Pancreas (tissue), 10 donors: ENCODE measurements around the gene TACC3. TPM values are rescaled to one million over a fixed set of nuclear protein-coding genes. Genes with fewer than 3 reads are reported as not detected.
"Not testable (repeated sequence)": the region's sequence is repeated elsewhere in the genome, so short reads cannot be mapped to it uniquely, and the experiment has no call there.

Experiments used
- ATAC-seq, 4 donors: fragments of 200-7000 bp; cut with Tn5 transposase; one replicate each; pipeline versions ENCODE4 v1.8.0 to v1.9.1; 2020; ENCODE audit warnings: mild to moderate bottlenecking in 4 of 4, moderate library complexity in 4 of 4
- DNase-seq, 6 donors: peaks; one replicate each; pipeline ENCODE4 v3.0.0-alpha.2; 2020
- FAIRE-seq: peaks from 2 replicates; lab custom pipeline; 2012; peaks lifted over from hg19 to GRCh38; lab: Jason Lieb, UNC
- H3K27ac ChIP-seq, 4 donors: fragments of 200-600 bp; sonication (generic); 1 replicate in 3 of 4; 2 replicates in 1 of 4; pipeline versions ENCODE4 v1.5.0 to v1.8.0; 2020
- H3K27me3 ChIP-seq, 4 donors: fragments of 200-600 bp; one replicate each; pipeline ENCODE4 v1.8.0; 2021
- H3K36me3 ChIP-seq, 3 donors: fragments of 200-600 bp; sonication (generic) in 1 of 3; one replicate each; pipeline versions ENCODE4 v1.5.0 to v1.8.0; 2020 to 2021
- H3K4me1 ChIP-seq, 3 donors: fragments of 200-600 bp; one replicate each; pipeline ENCODE4 v1.8.0; 2021
- H3K4me3 ChIP-seq, 4 donors: fragments of 200-600 bp; sonication (generic) in 2 of 4; one replicate each; pipeline versions ENCODE4 v1.5.0 to v1.8.0; 2020 to 2021
- H3K9me3 ChIP-seq, 4 donors: fragments of 200-600 bp; one replicate each; pipeline ENCODE4 v1.8.0; 2021
- CTCF ChIP-seq, 4 donors: fragments of 200-600 bp; sonication (generic) in 3 of 4; IDR thresholded peaks; one replicate each; pipeline versions ENCODE4 v1.5.0 to v1.8.0; 2021; ENCODE audit warnings: antibody characterized with exemption in 4 of 4
- WGBS, 2 donors: extraction: QIAGEN DNeasy Blood & Tissue Kit; methylation state at CpG; one replicate each; pipeline ENCODE4 v1.1.7; 2013; 5-methylcytosine and 5-hydroxymethylcytosine counted together
- intact Hi-C, 3 donors: fragments of 100-400 bp; cut with DNase I; formaldehyde crosslinking; loops; one replicate each; pipeline versions ENCODE4 v1.11.1 to v1.14.2; 2022
- polyA plus RNA-seq, 2 donors: library from polyadenylated mRNA; stranded (reverse); fragments of 200-250 nt; gene quantifications; one replicate each; pipeline ENCODE4 v1.2.3, GENCODE V29; 2013
- total RNA-seq, 6 donors: library from RNA; stranded (reverse); fragmentation: NEBNext Ultra II Directional in 4 of 6; extraction: Animal tissue kit (Norgen Biotek cat#: 25700) in 4 of 6; gene quantifications; one replicate each; pipeline versions ENCODE4 v1.2.1 to v1.2.4, GENCODE V29; 2021 to 2023
- donor health status: healthy with polysubstance abuse.
- donor health status: DM: no; HTN: no; CAD: no; lungs with moderate emphysema.
- donor health status: DM: no; HTN: no; CAD: no.
- donor health status: control.
- donor health status: control.
- donor health status: Bipolar disorder and iron deficiency.
- donor health status: DM: yes; HTN: yes; CAD: no.
- donor health status: DM: no; HTN: no; CAD: no.
- donor health status: DM: no; HTN: no; CAD: no.
- donor health status: DM: yes; HTN: yes; CAD: no.

The TACC3 gene
- total and polyA plus RNA-seq, 8 donors = 0.97 to 4.8 (median 3.3) TPM

GRCh38 chr4:1690698-1691097, 30.6 kb upstream of the TACC3 start:
- no peak for ATAC-seq
- DNase-seq = no peak
- intact Hi-C loops = loop anchor here in 1 of 3 donors (5.0 kb wide), 1 partner anchor 37 kb away; no protein-coding TSS in a partner anchor
- WGBS, 2 donors = 94 to 96% methylated on average over 3 of the region's 3 CpGs
- TF ChIP-seq CTCF (IDR thresholded peaks at IDR 0.05) = no peak
- no peak overlapping the region for H3K27ac ChIP-seq
- H3K9me3 ChIP-seq = no peaks in the 10 kb centered on the region
- peaks cover 0 to 29% (median 5%) of the 10 kb centered on the region in 3 donors for H3K36me3 ChIP-seq
- H3K27me3 ChIP-seq = no peaks in the 10 kb centered on the region
- no peaks in the 10 kb centered on the region for H3K4me1 ChIP-seq
- H3K4me3 ChIP-seq = no peak overlapping the region
- FAIRE-seq = no peak

- intact Hi-C loops = loop anchor here in 1 of 3 donors (5.0 kb wide), 1 partner anchor 35 kb away; no protein-coding TSS in a partner anchor
- no peak for TF ChIP-seq CTCF (IDR thresholded peaks at IDR 0.05)
- FAIRE-seq (no peak), DNase-seq (no peak), ATAC-seq (no peak)
- Histone ChIP-seq H3K36me3 (peaks cover 0 to 38% (median 5%) of the 10 kb centered on the region in 3 donors), H3K4me3 (no peak overlapping the region), H3K27ac (no peak overlapping the region), H3K9me3 (no peaks in the 10 kb centered on the region), H3K27me3 (no peaks in the 10 kb centered on the region), H3K4me1 (no peaks in the 10 kb centered on the region)
- WGBS, 2 donors = 87 to 92% methylated on average over 9 of the region's 9 CpGs
Observed at GRCh38 chr4:1691737-1692373, 29.5 kb upstream of the TACC3 start.

- Histone ChIP-seq H3K4me3 (no peak overlapping the region), H3K27me3 (no peaks in the 10 kb centered on the region), H3K4me1 (no peaks in the 10 kb centered on the region), H3K27ac (no peak overlapping the region), H3K9me3 (no peaks in the 10 kb centered on the region), H3K36me3 (peaks cover 0 to 42% (median 5%) of the 10 kb centered on the region in 3 donors)
- WGBS, 2 donors = 44 to 45% methylated on average over 7 of the region's 7 CpGs
- intact Hi-C loops = loop anchor here in 1 of 3 donors (5.0 kb wide), 1 partner anchor 34 kb away; no protein-coding TSS in a partner anchor
- FAIRE-seq (no peak), ATAC-seq (peak; percentile 76 to 99 (median 96)), DNase-seq (peak; percentile 59 to 86 (median 78))
- peak; percentile 69 to 93 (median 86) for TF ChIP-seq CTCF (IDR thresholded peaks at IDR 0.05)
Observed at GRCh38 chr4:1693131-1693896, 28.0 kb upstream of the TACC3 start.

- no peaks in the 10 kb centered on the region for H3K27me3 ChIP-seq
- 82 to 87% methylated on average over 5 of the region's 5 CpGs for WGBS, 2 donors
- H3K27ac ChIP-seq = no peak overlapping the region
- no peaks in the 10 kb centered on the region for H3K9me3 ChIP-seq
- DNase-seq = no peak
- intact Hi-C loops = no loop called here
- no peak for TF ChIP-seq CTCF (IDR thresholded peaks at IDR 0.05)
- H3K4me1 ChIP-seq = no peaks in the 10 kb centered on the region
- no peak for ATAC-seq
- no peak overlapping the region for H3K4me3 ChIP-seq
- peaks cover 0 to 53% (median 5%) of the 10 kb centered on the region in 3 donors for H3K36me3 ChIP-seq
- no peak for FAIRE-seq
Observed at GRCh38 chr4:1695913-1696312, 25.4 kb upstream of the TACC3 start.

GRCh38 chr4:1701671-1702070, 19.6 kb upstream of the TACC3 start:
- intact Hi-C loops, H3K9me3 ChIP-seq, FAIRE-seq, ATAC-seq, H3K4me3 ChIP-seq, DNase-seq, H3K4me1 ChIP-seq, H3K27ac ChIP-seq, H3K27me3 ChIP-seq: not testable (repeated sequence)
- peaks cover 0 to 32% (median 0%) of the 10 kb centered on the region in 3 donors for H3K36me3 ChIP-seq
- 87 to 91% methylated on average over 8 of the region's 8 CpGs for WGBS, 2 donors
